Karpas-422 (cell line): ENCODE measurements around the gene SEMA6B. TPM values are rescaled to one million over a fixed set of nuclear protein-coding genes. Genes with fewer than 3 reads are reported as not detected.

ENCODE experiments used
- DNase-seq: peaks from one replicate; pipeline ENCODE4 v3.0.0-alpha.2; 2015
- H2AFZ ChIP-seq: fragments of 200-600 bp; sonication (generic); 2 replicates; pipeline ENCODE4 v1.6.1; 2014; ENCODE audit warnings: antibody characterized with exemption, low read length, mixed read lengths
- H3K27ac ChIP-seq: fragments of 200-600 bp; sonication (generic); 2 replicates; pipeline ENCODE4 v1.5.1; 2014; ENCODE audit warnings: mild to moderate bottlenecking, low read length, moderate library complexity
- H3K27me3 ChIP-seq: fragments of 200-600 bp; sonication (generic); 2 replicates; pipeline ENCODE4 v1.6.1; 2014; ENCODE audit warnings: low read length, mixed read lengths
- H3K36me3 ChIP-seq: fragments of 200-600 bp; sonication (generic); 2 replicates; pipeline ENCODE4 v1.6.1; 2014; ENCODE audit warnings: low read length, mixed read lengths; ENCODE audit not compliant: insufficient read depth
- H3K4me1 ChIP-seq: fragments of 200-600 bp; sonication (generic); 2 replicates; pipeline ENCODE4 v1.6.1; 2014; ENCODE audit warnings: mild to moderate bottlenecking, low read length, mixed read lengths
- H3K4me2 ChIP-seq: fragments of 200-600 bp; sonication (generic); 2 replicates; pipeline ENCODE4 v1.6.1; 2014; ENCODE audit warnings: low read length, low read depth, mild to moderate bottlenecking; ENCODE audit not compliant: poor library complexity, severe bottlenecking
- H3K4me3 ChIP-seq: fragments of 200-600 bp; sonication (generic); 2 replicates; pipeline ENCODE4 v1.5.1; 2014; ENCODE audit warnings: mild to moderate bottlenecking, antibody characterized with exemption, low read length, mixed read lengths
- H3K79me2 ChIP-seq: fragments of 200-600 bp; sonication (generic); 2 replicates; pipeline ENCODE4 v1.6.1; 2014; ENCODE audit warnings: mild to moderate bottlenecking, low read length, mixed read lengths
- H3K9ac ChIP-seq: fragments of 200-600 bp; sonication (generic); 2 replicates; pipeline ENCODE4 v1.6.0; 2014; ENCODE audit warnings: low read length
- H3K9me2 ChIP-seq: fragments of 200-600 bp; sonication (generic), shearing (Covaris generic); replicated peaks from 2 replicates; pipeline ENCODE4 v1.6.0; 2014; ENCODE audit warnings: mild to moderate bottlenecking, low read length, moderate library complexity; ENCODE audit not compliant: insufficient read depth
- H3K9me3 ChIP-seq: fragments of 300-700, 200-600 bp; sonication (generic); 2 replicates; pipeline ENCODE4 v1.6.1; 2014; ENCODE audit warnings: low read length, mixed read lengths
- H4K20me1 ChIP-seq: fragments of 200-600 bp; sonication (generic); 2 replicates; pipeline ENCODE4 v1.6.1; 2014; ENCODE audit warnings: mild to moderate bottlenecking, antibody characterized with exemption, low read length, low read depth; ENCODE audit not compliant: insufficient read depth
- total RNA-seq: library from RNA; depleted of rRNA; stranded (reverse); fragments of >200 nt; shearing (Covaris generic); gene quantifications from 2 replicates; pipeline ENCODE4 v1.2.3, GENCODE V29; 2014; ENCODE audit warnings: low replicate concordance; rRNA removed

The SEMA6B gene, protein sequence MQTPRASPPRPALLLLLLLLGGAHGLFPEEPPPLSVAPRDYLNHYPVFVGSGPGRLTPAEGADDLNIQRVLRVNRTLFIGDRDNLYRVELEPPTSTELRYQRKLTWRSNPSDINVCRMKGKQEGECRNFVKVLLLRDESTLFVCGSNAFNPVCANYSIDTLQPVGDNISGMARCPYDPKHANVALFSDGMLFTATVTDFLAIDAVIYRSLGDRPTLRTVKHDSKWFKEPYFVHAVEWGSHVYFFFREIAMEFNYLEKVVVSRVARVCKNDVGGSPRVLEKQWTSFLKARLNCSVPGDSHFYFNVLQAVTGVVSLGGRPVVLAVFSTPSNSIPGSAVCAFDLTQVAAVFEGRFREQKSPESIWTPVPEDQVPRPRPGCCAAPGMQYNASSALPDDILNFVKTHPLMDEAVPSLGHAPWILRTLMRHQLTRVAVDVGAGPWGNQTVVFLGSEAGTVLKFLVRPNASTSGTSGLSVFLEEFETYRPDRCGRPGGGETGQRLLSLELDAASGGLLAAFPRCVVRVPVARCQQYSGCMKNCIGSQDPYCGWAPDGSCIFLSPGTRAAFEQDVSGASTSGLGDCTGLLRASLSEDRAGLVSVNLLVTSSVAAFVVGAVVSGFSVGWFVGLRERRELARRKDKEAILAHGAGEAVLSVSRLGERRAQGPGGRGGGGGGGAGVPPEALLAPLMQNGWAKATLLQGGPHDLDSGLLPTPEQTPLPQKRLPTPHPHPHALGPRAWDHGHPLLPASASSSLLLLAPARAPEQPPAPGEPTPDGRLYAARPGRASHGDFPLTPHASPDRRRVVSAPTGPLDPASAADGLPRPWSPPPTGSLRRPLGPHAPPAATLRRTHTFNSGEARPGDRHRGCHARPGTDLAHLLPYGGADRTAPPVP
- total RNA-seq, result not detected in 2 replicates

DNA sequence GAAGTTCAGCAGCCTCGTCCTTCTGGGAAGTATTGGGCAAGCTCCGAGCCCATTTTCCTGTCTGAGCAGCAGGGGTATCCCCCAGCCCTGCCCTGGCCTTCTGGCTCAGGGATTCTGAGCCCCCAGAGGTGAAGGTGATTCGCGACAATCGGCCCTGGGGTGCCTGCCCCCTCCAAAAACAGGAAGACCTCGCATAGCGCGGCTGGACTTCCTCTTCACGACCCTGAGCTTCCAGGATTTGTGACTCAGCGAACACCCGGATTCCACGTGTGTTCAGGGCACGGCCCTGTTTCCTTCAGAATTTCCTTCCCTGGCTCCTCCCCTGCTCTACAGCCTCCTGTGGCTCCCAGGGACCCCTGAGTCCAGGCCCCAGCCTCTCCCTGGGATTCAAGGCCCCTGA is at the start of gene SEMA6B:
TSS of gene SEMA6B (minus strand) at position 116 of the 400 bp plus-strand sequence. CDS start 1,227 bp downstream, outside the sequence.
- H3K27ac ChIP-seq, result no peak within 1 kb of the TSS
- H3K9me2 ChIP-seq, result no peaks in the 10 kb centered on the region
- H3K27me3 ChIP-seq, result no peaks in the 10 kb centered on the region
- H3K9me3 ChIP-seq, result no peaks in the 10 kb centered on the region
- no peaks in the 10 kb centered on the region for H3K4me1 ChIP-seq
- no peak within 1 kb of the TSS for H3K9ac ChIP-seq
- H3K36me3 ChIP-seq, result no peaks in the 10 kb centered on the region
- no peak for DNase-seq
- no peak within 1 kb of the TSS for H3K4me2 ChIP-seq
- no peak within 1 kb of the TSS for H3K4me3 ChIP-seq
- H3K79me2 ChIP-seq, result no peaks in the 10 kb centered on the region
- no peaks in the 10 kb centered on the region for H4K20me1 ChIP-seq
- H2AFZ ChIP-seq, result no peak within 1 kb of the TSS

DNA sequence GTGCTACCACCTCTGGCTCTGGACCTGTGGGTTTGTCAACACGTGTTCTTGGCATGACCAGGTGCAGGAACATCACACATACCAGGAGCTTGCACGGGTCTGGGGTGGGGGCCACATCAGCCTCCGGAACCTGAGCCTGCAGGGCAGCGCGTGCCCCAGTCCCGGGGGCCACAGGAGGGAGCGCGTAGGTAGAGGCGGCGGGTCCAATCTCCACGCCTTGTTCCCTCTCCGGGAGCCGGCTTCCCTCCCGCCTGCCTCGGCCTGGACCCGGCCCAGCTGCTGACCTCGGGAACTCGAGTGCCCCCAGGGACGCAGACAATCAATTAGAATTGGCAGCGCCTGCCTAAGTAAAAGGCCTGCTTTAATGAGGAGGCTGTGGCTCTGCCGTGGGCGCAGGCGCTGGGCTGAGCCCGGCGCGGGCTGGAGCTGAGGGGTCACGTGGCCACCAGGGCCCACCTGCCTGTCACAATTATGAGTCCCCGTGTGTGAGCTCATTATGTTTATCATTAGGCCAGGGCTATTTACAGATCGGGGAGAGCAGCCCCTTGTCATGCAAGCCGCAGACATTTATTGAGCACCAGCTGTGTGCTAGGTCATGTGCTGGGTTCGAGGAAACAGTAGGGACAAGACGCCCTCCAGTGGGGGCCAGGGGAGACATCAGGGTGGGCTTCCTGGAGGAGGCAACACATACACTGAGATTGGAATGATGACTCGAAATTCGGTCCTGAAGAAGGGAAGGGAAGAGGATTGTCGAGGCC is 47.6 kb upstream of the SEMA6B start:
- H3K4me1 ChIP-seq, result peaks cover 9% of the 10 kb centered on the region
- H4K20me1 ChIP-seq, result no peaks in the 10 kb centered on the region
- no peaks in the 10 kb centered on the region for H3K27me3 ChIP-seq
- H2AFZ ChIP-seq, result no peak overlapping the region
- DNase-seq, result no peak
- no peak overlapping the region for H3K4me2 ChIP-seq
- H3K36me3 ChIP-seq, result no peaks in the 10 kb centered on the region
- H3K9me2 ChIP-seq, result no peaks in the 10 kb centered on the region
- no peak overlapping the region for H3K9ac ChIP-seq
- no peak overlapping the region for H3K27ac ChIP-seq
- H3K79me2 ChIP-seq, result no peaks in the 10 kb centered on the region
- no peaks in the 10 kb centered on the region for H3K9me3 ChIP-seq
- H3K4me3 ChIP-seq, result no peak overlapping the region

DNA sequence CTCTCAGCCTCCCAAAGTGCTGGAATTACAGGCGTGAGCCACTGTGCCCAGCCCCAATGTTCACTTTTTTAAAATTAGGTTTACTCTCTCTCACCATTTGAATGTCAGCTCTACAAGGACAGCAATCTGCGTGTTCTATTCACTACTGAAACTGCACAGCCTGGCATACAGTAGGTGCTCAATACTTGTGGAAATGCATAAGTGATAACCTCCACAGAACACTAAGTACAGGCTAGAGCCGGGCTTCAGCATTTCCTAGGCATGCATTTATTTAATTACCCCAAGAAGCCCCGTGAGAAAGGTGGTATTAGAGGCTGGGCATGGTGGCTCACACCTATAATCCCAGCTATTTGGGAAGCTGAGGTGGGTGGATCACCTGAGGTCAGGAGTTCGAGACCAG is 46.7 kb upstream of the SEMA6B start:
- Histone ChIP-seq H3K9me2 (no peaks in the 10 kb centered on the region), H3K79me2 (no peaks in the 10 kb centered on the region), H3K27ac (no peak overlapping the region), H3K9me3 (no peaks in the 10 kb centered on the region), H3K9ac (no peak overlapping the region), H3K4me1 (peaks cover 9% of the 10 kb centered on the region), H3K27me3 (no peaks in the 10 kb centered on the region), H3K4me2 (no peak overlapping the region), H2AFZ (no peak overlapping the region), H3K4me3 (no peak overlapping the region), H3K36me3 (no peaks in the 10 kb centered on the region), H4K20me1 (no peaks in the 10 kb centered on the region)
- no peak for DNase-seq

DNA sequence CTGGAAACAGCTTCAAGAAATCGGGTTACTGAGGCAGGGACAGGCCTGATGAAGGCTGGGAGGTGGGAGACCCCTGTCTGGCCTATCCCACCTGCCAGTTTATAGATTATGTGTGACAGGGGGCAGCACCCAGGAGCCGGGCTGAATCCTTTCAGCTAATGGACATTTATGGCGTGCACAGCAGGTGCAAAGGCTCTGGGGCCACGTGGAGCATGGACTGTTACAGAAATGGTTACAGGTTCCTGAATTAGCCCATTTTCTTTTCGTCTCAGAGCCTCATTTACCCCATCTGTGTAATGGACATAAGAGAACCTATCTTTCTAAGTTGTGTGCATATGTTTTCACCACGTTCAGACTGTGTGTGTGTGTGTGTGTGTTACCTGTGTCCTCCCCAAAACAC is 45.4 kb upstream of the SEMA6B start:
- Histone ChIP-seq H3K27me3 (no peaks in the 10 kb centered on the region), H3K27ac (no peak overlapping the region), H3K4me3 (no peak overlapping the region), H4K20me1 (no peaks in the 10 kb centered on the region), H3K4me1 (peaks cover 3% of the 10 kb centered on the region), H3K9me3 (no peaks in the 10 kb centered on the region), H3K36me3 (no peaks in the 10 kb centered on the region), H2AFZ (no peak overlapping the region), H3K9me2 (no peaks in the 10 kb centered on the region), H3K79me2 (no peaks in the 10 kb centered on the region), H3K9ac (no peak overlapping the region), H3K4me2 (no peak overlapping the region)
- DNase-seq, result no peak

DNA sequence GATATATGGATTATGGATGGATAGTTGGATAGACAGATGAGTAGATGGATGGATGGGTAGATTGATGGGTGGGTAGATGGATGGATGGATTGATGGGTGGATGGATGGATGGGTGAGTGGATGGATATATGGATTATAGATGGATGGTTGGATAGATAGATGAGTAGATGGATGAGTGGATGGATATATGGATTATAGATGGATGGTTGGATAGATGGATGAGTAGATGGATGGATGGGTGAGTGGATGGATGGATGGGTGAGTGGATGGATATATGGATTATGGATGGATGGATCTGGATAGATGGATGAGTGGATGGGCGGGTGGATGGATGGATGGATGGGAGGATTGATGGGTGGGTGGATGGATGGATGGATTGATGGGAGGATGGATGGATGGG is 43.4 kb upstream of the SEMA6B start:
- Histone ChIP-seq H4K20me1 (no peaks in the 10 kb centered on the region), H2AFZ (no peak overlapping the region), H3K4me1 (peaks cover 7% of the 10 kb centered on the region), H3K79me2 (no peaks in the 10 kb centered on the region), H3K27me3 (no peaks in the 10 kb centered on the region), H3K27ac (no peak overlapping the region), H3K9me3 (no peaks in the 10 kb centered on the region), H3K9me2 (no peaks in the 10 kb centered on the region), H3K36me3 (no peaks in the 10 kb centered on the region), H3K9ac (no peak overlapping the region), H3K4me2 (no peak overlapping the region), H3K4me3 (no peak overlapping the region)
- no peak for DNase-seq

DNA sequence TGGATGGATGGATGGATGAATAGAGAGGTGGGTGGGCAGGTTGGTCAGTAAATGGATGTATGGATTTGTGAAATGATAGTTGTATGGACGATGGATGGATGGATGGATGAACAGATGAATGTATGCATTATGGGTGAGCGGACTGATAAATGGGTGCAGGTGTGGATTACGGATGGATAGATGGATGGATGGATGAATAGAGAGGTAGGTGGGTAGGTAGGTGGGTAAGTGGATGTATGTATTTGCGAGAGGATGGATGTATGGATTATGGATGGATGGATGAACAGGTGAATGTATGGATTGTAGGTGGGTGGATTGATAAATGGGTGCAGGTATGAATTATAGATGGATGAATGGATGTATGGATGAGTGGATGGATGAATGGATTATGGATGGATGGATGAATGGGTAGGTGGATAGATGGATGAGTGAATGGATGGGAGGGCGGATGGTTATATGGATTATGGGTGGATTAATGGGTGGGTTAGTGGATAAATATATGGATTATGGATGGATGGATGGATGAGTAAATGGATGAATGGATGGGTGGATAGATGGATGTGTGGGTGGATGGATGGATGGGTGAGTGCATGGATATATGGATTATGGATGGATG is 42.8 kb upstream of the SEMA6B start:
- DNase-seq, result no peak
- Histone ChIP-seq H3K4me3 (no peak overlapping the region), H4K20me1 (0 out of 2 replicates have a peak, but pooled peaks cover 3% of the 10 kb centered on the region), H3K9ac (no peak overlapping the region), H3K4me2 (no peak overlapping the region), H3K4me1 (peaks cover 7% of the 10 kb centered on the region), H3K9me2 (no peaks in the 10 kb centered on the region), H3K27me3 (no peaks in the 10 kb centered on the region), H3K79me2 (no peaks in the 10 kb centered on the region), H3K36me3 (no peaks in the 10 kb centered on the region), H3K27ac (no peak overlapping the region), H2AFZ (no peak overlapping the region), H3K9me3 (no peaks in the 10 kb centered on the region)

DNA sequence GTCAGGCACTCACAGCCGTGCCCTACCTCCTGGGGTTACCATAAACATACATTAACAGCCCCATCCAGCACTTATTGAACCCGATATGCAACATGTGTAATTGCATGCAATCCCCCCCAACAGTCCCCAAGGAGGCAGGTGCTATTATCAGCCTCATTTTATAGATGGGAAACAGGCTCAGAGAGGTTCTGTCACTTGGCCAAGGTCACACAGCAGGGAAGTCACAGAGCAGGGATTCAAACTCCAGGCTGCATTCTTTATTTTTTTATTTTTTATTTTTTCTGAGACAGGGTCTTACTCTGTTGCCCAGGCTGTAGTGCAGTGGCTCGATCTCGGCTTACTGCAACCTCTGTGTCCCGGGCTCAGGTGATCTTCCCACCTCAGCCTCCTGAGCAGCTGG is 41.4 kb upstream of the SEMA6B start:
- Histone ChIP-seq H3K27me3 (no peaks in the 10 kb centered on the region), H3K79me2 (no peaks in the 10 kb centered on the region), H3K4me2 (no peak overlapping the region)

More for the DNA sequence above, 41.4 kb upstream of the SEMA6B start:
- no peak overlapping the region for H3K9ac ChIP-seq
- H3K27ac ChIP-seq, result no peak overlapping the region
- peaks cover 7% of the 10 kb centered on the region for H3K4me1 ChIP-seq
- H3K36me3 ChIP-seq, result no peaks in the 10 kb centered on the region
- 0 out of 2 replicates have a peak, but pooled peaks cover 4% of the 10 kb centered on the region for H4K20me1 ChIP-seq
- DNase-seq, result no peak
- no peaks in the 10 kb centered on the region for H3K9me2 ChIP-seq
- no peak overlapping the region for H2AFZ ChIP-seq
- H3K9me3 ChIP-seq, result no peaks in the 10 kb centered on the region
- H3K4me3 ChIP-seq, result no peak overlapping the region
